Kasumi-1 (cell line): ENCODE data around the gene TUBA3E.
A peak's percentile ranks its signal among the peaks of the same experiment; 100 is the strongest.
"Not testable (repeated sequence)": the region's sequence is repeated elsewhere in the genome, so short reads cannot be mapped to it uniquely, and the experiment has no call there.

ENCODE experiments used
- DNase-seq, 2 experiments: peaks; one replicate each; lab custom pipeline; 2025; lab: John Stamatoyannopoulos, UW

Gene TUBA3E

DNA sequence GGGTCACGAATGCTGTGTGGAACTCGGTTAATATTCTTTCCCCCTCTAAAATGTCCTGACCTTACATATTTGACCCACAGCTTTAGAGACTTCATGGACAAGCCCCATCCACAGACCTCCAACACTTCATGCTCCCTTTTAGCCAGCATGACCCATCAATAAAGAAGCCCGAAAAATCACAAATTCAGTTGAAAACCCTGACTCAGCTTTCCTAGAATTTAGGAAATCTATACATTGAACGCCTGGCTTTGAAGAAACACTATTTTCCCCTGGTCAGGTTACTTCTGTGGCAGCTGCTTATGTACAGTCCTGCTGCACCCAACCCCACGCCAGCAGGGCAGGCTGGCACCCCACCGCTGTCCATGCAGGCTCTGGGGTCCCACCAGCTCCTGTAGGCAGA lies 6.9 kb downstream of the TUBA3E start:
- DNase-seq = not testable (repeated sequence)

GRCh38 chr2:130190237-130190636 lies 8.0 kb downstream of the TUBA3E start:
- DNase-seq = no peak

DNA sequence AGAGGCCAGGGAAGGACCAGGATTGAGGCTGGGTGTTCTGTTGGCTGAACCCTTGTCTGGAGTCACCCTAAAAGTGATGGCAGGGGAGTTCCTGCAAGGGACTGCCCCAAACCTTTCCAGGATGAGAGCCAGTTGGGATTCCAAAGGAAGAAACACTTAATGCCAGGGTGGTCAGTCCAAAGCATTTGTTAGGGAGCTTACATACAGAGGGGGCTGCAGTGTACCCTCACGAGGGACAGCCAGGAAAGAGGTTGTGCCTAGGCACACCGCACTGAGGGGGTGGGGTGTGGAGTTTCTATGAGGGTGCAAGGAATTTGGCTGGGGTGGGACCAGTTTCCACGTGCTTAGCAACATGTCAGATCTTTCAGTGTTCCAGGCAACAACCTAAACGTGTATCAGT lies 9.3 kb downstream of the TUBA3E start:
- not testable (repeated sequence) for DNase-seq

- DNase-seq = not testable (repeated sequence)
These were observed 10.1 kb downstream of the TUBA3E start for GRCh38 chr2:130187859-130188792.

- DNase-seq = no peak
These were observed 11.0 kb downstream of the TUBA3E start for GRCh38 chr2:130187268-130187667.

GRCh38 chr2:130186391-130186790 lies 11.8 kb downstream of the TUBA3E start:
- no peak for DNase-seq

GRCh38 chr2:130185896-130186295 lies 12.3 kb downstream of the TUBA3E start:
- DNase-seq = no peak

DNA sequence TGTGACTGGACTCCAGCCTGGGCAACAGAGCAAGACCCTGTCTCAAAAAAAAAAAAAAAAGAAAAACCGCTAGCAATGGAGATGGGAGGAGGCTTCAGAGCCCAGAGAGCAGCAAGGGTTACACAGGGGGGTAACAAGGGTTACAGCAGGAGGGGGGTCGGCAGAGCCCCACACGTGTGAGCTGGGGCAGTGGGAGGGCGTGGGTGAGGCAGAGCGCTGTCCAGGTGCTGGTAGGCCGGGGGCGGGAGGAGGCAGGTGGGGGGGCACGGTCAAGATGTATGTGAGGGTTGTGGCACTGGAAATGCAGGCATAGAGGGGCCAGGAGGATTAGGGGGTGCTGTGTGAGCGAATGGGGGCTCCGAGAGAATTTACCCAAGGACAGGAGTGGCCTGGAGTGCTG lies 12.8 kb downstream of the TUBA3E start:
- no peak for DNase-seq

DNA sequence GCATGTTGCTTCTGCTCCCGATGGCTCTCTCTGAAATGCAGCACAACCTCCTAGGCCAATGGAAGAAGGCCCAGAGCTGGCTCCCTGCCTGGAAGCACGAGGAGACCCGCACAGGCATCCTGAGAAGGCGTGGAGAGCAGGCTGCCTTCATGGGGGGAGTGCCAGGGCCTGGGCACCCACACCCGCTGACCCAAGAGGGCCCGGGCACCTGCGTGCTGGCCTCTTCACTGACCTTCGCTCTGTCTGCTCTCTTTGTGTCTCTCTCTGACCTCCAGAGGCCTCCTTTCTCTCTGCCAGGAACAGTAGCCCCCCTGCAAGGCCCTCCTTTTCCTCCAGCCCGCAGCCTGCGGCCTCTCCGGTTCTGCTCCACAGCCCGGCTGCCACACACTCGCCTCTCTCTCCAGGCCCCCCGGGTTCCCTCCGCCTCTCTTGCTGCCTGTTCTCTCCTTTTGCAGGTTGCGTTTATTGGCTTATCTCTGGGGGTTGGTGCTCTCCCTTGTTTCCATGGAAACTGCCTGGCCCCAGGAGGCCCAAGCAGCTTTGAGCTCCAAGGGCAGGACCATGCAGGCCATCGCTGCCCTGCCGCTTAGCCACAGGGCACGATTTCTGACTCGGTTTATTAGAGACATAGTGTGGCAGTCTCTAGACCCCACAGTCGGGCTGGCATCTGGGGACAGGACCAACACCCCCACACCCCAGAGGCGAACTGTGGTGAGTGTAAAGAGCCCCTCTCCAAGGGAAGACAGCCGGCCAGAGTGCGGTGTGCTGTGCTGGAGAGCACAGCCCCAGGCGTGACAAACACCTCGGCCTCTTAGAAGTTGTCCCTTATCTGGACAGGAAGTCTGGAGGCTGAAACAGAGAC lies 14.5 kb downstream of the TUBA3E start:
- no peak for DNase-seq

GRCh38 chr2:130182826-130183511 lies 15.3 kb downstream of the TUBA3E start:
- DNase-seq = peak in 1 of 2 experiments; percentile 3

DNA sequence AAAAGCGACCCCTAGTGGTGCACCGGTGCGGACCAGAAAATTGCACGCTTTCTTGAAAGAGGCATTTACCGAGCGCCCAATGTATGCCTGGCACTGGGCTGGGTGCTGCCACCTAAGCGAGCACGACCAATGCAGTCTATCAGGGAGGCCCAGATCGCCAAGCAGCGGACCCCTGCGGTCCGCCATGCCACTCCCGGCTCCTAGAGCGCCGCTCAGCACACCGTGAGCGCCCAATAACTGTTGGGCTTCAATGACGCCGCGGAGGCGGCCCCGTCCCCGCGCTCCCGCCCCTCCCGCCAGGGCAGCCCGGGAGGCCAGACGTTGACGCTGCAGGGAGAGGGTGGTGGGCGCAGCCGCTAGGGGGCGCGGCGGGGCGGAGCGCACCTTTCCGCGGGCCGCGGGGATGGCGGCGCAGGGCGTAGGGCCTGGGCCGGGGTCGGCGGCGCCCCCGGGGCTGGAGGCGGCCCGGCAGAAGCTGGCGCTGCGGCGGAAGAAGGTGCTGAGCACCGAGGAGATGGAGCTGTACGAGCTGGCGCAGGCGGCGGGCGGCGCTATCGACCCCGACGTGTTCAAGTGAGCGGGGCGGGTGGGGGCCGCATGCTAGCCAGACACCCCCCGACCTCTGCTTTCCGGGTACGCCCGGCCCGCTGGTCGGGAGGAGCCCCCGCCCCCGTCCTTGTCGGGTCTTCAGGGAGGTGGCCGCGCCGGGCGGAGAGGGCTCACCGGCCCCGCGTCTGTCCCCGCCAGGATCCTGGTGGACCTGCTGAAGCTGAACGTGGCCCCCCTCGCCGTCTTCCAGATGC lies 16.2 kb downstream of the TUBA3E start, which contains the start of gene MZT2B:
Gene MZT2B, plus strand, starts transcription at position 383 of the 803 bp plus-strand sequence. Its CDS starts 21 bp downstream, at position 404.
- DNase-seq = peak; percentile 72 to 76

- peak; percentile 84 to 85 for DNase-seq
These were observed 16.8 kb downstream of the TUBA3E start, which contains the start of gene SMPD4 for GRCh38 chr2:130181325-130181879. Gene SMPD4 (minus strand): TSS chr2:130181602. CDS start chr2:130176592, 5,010 bp downstream.

DNA sequence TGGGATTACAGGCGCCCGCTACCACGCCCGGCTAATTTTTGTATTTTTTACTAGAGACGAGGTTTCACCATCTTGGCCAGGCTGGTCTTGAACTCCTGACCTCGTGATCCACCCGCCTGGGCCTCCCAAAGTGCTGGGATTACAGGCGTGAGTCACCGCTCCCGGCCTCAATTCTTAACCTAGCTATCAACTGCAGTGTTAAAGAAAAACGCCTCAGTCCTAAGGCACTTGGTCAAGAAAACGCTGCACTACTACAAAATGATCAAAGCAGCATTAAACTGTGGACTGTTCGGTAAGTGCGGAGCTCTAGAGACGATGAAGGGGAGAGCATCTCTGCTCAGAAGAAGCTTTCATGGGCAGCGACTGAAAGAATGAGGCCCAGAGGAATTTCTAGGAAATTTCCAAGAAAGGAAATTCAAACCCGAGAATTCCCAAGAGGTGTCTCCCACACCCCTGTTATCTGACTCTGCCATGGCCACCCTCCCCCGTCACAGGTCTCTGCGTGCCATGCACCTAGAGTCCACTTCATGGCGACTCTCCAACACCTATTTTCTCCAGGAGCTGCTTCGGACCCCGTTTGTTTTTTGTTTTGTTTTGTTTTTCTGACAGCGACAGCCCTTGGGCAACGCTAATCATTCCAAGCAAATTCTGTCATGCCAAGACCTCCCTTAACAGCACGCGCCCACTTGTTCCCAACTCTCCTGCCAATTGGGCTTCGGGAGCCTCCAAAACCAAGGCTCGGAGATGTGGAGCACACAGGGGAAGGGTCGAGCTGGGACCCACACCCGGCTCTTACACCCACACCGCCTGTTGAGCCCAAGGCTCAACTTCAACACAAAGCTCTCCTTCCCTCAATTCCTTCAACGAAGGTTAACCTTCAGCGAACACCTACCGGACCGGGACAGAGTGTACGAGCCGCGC lies 17.6 kb downstream of the TUBA3E start:
- not testable (repeated sequence) for DNase-seq

- not testable (repeated sequence) for DNase-seq
These were observed 23.4 kb downstream of the TUBA3E start for GRCh38 chr2:130174866-130175265.

GRCh38 chr2:130169896-130170295 lies 28.3 kb downstream of the TUBA3E start:
- no peak for DNase-seq

DNA sequence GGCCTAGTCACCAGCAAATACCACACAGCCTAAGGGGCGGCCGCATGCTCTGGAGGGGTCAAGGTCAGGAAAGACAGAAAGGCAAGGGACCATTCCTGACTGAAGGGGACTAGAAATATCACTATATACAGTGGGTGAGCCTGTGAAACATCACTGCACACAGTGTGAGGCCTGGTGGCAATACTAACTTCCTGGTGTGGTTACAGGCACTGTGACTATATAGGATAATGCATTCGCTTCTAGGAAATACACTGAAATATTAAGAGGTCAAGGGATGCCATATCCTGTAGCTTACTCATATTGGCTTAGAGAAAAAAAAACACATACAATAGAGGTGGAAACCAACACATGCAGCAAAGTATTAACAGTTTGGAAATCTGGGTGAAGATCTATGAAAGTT lies 29.1 kb downstream of the TUBA3E start:
- DNase-seq = not testable (repeated sequence)

- not testable (repeated sequence) for DNase-seq
These were observed 31.6 kb downstream of the TUBA3E start for GRCh38 chr2:130166611-130167010.

GRCh38 chr2:130165293-130166016 lies 32.8 kb downstream of the TUBA3E start:
- DNase-seq = no peak

GRCh38 chr2:130162968-130163367 lies 35.3 kb downstream of the TUBA3E start:
- no peak for DNase-seq
